Measurements from ENCODE around the gene MAML3.

Gene MAML3

GRCh38 chr4:140127422-140127821 is 26.6 kb downstream of the MAML3 start:
- DNase-seq (ENCODE audit: low read depth in 3 of 3, low spot score in 1 of 3) = no peak

- no peak for DNase-seq (ENCODE audit: low read depth in 3 of 3, low spot score in 1 of 3)
These were observed 27.7 kb downstream of the MAML3 start for GRCh38 chr4:140126261-140126660.

- no peak for DNase-seq (ENCODE audit: low read depth in 3 of 3, low spot score in 1 of 3)
These were observed 28.6 kb downstream of the MAML3 start for GRCh38 chr4:140125374-140125773.

DNA sequence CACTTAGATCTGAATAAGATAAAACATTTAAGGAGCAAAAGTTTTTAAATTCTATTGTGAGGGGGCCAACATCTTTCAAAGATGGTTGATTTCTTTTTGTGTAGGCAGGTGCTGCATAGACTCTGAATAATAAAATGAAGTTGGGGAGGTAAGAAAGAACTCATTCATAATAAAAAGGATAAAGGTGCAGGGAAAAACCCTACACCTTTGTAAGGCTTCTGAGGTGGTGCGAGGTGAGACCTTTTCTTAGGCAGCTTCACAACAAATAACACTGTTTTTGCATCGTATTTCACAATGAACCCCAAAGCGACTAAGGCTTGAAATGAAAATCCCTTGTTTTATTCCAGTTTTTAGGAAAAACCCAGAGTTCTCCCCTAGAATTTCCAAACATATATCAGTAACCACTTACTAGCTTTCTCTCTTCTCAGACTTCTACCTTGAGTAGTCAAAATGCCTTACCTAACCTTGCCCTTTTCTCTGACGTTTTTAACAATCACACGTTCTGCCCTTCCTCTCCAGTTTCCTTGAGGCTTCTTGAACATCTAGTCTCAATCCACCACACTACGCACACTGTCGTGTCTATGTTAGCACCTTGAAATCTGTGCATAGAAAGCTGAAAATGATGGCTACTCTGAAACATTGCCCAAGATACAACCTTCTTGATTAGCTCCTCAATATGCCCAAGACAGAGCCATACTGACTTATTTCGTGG is 30.2 kb downstream of the MAML3 start:
- no peak for DNase-seq (ENCODE audit: low read depth in 3 of 3, low spot score in 1 of 3)

DNA sequence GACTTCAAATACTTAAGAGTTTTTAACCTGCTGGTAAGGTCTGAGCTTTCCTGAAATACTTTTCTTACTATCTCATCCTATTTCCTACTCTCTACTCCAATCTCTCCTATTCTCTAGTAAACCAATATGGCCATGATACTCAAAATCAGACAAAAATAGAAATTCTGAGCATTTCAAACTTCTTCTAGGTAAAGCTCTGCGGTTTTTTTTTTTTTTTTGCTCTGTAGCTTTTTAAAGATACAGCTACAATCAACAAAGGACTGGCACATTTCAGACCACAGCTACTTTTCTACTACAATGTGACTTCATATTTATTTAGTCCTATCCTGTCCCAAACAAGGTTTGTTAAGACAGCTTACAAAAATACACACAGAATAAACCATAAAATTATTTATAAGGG is 31.1 kb downstream of the MAML3 start:
- no peak for DNase-seq (ENCODE audit: low read depth in 3 of 3, low spot score in 1 of 3)

GRCh38 chr4:140121646-140122045 is 32.3 kb downstream of the MAML3 start:
- no peak for DNase-seq (ENCODE audit: low read depth in 3 of 3, low spot score in 1 of 3)

DNA sequence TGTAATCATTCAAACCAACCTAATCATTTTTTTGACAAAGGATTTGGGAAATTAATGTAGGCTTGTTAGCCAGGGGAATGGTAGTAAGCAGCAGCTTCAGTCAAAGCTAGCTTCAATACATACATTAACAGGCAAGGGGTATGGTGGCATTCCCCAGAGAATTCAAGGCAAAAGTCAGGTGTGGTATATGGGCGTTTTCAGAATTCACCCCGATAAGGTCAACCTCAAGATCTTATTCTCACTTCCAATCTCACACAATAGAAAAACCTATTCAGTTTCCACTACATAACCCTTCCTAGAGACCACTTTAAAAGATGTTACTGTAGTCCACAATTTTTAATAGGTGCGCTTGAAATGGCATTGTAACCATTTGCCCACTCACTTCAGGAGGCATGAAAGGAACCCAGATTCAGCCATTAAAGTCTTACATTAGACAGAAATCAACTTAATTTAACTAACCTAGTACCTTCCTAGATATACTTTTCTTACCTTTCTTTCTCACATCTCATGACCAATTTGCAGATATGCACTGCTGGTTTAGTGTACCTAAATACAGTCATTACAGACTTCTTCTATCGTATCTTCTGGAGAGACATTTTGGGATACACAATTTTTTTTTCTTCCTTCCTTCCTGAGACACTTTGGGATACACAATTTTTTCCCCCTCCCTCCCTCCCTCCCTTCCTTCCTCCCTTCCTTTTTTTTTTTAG is 34.9 kb downstream of the MAML3 start:
- DNase-seq (ENCODE audit: low read depth in 3 of 3, low spot score in 1 of 3) = no peak

DNA sequence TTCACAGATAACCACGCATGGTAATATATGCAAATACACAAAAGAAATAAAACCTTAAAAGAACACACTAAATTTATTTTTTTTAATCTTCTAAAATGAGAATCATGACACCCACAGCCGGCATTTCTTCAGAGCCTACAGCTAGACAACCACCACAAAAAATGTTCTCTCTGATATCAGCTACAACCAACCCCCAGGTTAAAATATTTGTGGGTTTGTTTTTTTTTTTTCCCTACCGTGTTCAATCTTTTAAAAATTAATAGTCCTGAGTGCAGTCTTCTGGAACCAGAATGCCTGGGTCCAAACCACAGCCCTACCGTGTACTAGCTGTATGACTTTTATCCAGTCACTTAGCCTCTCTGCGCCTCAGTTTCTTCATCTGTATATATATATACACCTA is 36.0 kb downstream of the MAML3 start:
- DNase-seq (ENCODE audit: low read depth in 3 of 3, low spot score in 1 of 3) = no peak

DNA sequence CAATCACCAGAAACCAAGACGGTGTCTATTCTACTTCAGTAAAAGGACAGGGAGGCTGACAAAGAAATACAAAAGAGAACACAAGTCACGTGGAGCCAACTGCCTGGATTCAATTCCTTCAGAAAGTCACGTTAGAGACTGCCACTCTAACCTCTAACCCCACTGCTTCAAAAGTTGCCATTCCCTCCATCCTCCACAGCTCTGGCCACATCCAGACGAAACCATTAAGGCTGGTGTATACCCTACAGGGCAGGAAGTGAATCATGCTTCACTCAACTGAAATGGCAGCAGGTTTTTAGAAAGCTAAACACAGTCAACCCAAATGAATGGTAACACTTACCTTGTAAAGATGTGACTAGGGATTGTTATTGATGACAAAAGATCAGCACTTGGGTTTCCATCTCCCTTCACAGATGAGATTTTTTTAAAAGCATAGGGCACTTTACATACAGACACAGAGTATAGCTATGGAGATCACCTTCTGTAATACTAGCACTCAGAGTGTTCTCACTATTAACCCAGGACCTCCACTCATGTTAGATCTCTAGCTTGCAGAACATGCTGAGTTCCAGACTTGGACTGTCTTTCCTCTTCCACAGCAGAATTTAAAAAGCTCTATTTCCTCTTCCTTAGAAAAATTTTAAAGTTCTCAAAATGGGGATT is 37.4 kb downstream of the MAML3 start:
- DNase-seq (ENCODE audit: low read depth in 3 of 3, low spot score in 1 of 3) = no peak

- no peak for DNase-seq (ENCODE audit: low read depth in 3 of 3, low spot score in 1 of 3)
These were observed 38.8 kb downstream of the MAML3 start for GRCh38 chr4:140115140-140115539.

GRCh38 chr4:140113653-140114052 is 40.3 kb downstream of the MAML3 start:
- DNase-seq (ENCODE audit: low read depth in 3 of 3, low spot score in 1 of 3) = no peak

GRCh38 chr4:140112576-140112975 is 41.4 kb downstream of the MAML3 start:
- DNase-seq (ENCODE audit: low read depth in 3 of 3, low spot score in 1 of 3) = no peak

DNA sequence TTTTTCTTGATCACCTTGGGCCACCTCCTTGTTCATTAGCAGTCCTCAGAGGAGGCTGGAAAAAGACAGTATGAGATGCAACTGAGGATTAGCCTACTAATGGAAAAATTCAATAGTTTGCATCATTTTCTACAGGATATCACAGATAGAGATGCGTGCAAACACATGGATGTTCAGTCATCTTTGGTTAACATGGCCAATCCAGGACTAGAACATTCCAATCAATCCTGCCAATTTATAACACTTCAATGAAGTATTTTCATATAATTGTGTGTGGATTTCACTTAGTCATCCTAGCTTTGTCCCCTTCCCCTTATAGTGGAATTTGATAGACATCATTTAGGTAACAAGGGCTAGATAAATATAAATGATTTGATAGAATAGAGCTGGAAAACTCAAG is 42.7 kb downstream of the MAML3 start:
- no peak for DNase-seq (ENCODE audit: low read depth in 3 of 3, low spot score in 1 of 3)

DNA sequence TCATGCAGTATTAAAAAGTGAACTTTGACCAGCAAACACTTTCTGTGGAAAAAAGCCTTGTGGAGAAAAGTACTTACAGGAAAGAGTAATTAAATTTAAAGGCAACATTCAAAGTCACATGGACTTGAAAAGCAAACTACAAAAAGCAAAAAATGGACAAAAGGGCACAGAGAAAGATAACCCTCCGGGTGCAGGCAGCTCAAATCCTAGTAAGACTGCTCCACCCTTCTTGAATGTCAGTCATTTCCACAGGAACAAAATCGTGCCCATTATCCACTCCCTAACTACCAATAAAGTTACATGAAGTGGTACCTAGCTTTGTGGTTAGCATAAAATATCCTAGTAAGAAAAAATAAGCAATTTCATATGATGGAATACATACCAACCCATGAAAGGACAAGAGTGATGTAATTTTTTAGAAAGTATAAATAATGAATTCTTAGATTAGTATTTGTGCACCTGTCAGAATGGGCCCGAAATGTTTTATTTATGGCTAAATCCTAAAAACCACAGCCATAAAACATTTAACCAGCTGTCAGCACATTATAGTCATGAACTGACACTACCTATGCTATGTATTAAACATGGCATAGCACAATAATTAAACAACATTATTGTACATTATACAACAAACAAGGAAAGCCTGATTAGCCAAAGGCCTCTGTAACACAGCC is 43.3 kb downstream of the MAML3 start:
- no peak for DNase-seq (ENCODE audit: low read depth in 3 of 3, low spot score in 1 of 3)

- no peak for DNase-seq (ENCODE audit: low read depth in 3 of 3, low spot score in 1 of 3)
These were observed 44.2 kb downstream of the MAML3 start for GRCh38 chr4:140109737-140110136.

DNA sequence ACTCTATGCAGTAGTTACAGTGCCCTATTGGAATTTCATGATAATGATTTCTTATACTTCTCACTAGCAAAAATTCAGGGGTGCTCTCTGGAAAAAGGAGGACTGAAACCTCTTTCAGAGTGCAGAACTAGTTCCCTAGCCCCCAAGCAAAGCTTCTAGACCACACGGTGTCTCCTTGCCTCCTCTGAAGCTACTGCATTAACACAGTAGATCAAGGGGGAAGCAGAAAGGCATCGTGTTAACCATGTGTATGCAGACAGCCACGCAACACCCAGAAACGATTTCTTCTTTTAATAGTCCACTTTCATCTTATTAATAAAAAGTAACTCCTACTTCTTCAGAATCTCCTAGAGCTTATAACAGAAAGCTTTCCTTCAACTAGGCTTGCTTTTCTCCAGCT is 44.7 kb downstream of the MAML3 start:
- no peak for DNase-seq (ENCODE audit: low read depth in 3 of 3, low spot score in 1 of 3)

DNA sequence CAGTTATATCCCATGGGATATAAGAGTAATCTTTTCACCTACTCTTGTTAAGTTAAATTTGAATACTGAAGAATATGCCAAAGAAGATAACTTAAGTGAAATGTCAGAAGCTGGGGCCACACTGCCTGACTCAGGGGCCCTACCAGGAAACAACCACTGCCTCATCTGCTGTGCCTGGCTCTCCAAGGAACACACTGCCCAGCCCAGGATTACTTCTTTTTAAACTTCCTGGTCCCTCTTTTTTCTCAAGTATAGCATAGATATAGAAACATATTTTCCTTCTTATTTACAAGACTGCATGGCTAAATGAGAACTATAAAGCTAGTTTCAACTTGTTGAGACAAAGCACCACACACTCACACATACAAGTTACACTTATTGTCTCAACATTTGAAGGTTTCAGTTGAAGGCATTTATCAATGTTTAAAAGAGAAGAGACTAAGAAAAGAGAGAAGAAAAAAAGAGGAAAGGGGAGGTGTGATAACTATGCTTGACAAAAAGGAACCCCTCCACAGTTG is 45.2 kb downstream of the MAML3 start:
- DNase-seq (ENCODE audit: low read depth in 3 of 3, low spot score in 1 of 3) = no peak

DNA sequence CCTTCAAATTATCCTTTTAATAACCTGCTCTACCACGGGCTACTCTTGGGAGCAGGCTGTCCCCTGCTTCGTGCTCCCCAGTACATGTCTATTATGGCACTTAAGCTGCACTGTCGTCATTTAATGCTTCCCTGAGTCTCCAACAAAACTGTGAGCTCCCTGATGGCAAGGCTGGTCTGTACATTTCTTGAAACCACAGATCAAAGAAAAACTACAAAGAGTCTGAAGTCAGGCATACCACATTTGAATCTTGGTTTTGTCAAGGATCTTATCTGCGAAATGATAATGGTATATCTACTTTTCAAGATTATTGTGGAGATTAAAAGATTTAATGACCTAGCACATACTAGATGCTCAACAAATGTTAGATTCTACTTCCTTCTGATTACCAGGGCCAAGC is 45.7 kb downstream of the MAML3 start:
- DNase-seq (ENCODE audit: low read depth in 3 of 3, low spot score in 1 of 3) = no peak

- DNase-seq (ENCODE audit: low read depth in 3 of 3, low spot score in 1 of 3) = no peak
These were observed 47.6 kb downstream of the MAML3 start for GRCh38 chr4:140106289-140106844.

- no peak for DNase-seq (ENCODE audit: low read depth in 3 of 3, low spot score in 1 of 3)
These were observed 48.5 kb downstream of the MAML3 start for GRCh38 chr4:140105436-140105835.

DNA sequence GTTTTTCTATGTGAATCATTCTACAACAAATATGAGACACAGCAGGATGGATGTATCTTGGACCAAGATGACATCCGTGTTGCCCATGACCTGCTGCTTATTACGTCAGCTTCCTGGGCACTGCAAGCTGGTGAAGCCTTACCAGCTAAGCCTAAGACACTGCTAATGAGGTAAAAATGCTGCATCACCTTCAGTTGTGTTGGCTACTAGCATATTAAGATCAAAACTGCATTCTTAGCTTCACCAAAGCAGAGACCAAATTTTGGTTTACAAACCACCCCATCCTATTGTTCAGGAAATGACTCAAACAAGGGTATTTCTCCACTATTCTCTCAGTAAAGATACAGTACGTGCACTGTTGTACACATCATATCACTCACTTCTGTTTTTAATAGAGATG is 50.3 kb downstream of the MAML3 start:
- DNase-seq (ENCODE audit: low read depth in 3 of 3, low spot score in 1 of 3) = no peak
